OCI-LY3 (cell line): ENCODE measurements around the gene SNX11.
"Not testable (repeated sequence)": the region's sequence is repeated elsewhere in the genome, so short reads cannot be mapped to it uniquely, and the experiment has no call there.

Source experiments
- H2AFZ ChIP-seq: fragments of 200-600, 300-600 bp; shearing (Covaris generic); 2 replicates; pipeline ENCODE4 v1.6.0; 2014; ENCODE audit warnings: antibody characterized with exemption, low read depth, low read length
- H3K27ac ChIP-seq: fragments of 200-600, 300-600 bp; sonication (generic); 2 replicates; pipeline ENCODE4 v1.5.1; 2014; ENCODE audit warnings: mild to moderate bottlenecking, low read length, moderate library complexity, mixed read lengths
- H3K27me3 ChIP-seq: fragments of 200-600, 300-600 bp; sonication (generic); 2 replicates; pipeline ENCODE4 v1.6.1; 2014; ENCODE audit warnings: low read depth, low read length, mixed read lengths
- H3K36me3 ChIP-seq: fragments of 200-600, 300-600 bp; sonication (generic); replicated peaks from 2 replicates; pipeline ENCODE3; 2014; ENCODE audit warnings: low read depth, low read length, mixed read lengths
- H3K4me1 ChIP-seq: fragments of 300-600, 200-600 bp; sonication (generic); 2 replicates; pipeline ENCODE4 v1.6.1; 2014; ENCODE audit warnings: low read length, mixed read lengths
- H3K4me2 ChIP-seq: fragments of 200-600, 300-600 bp; sonication (generic); 2 replicates; pipeline ENCODE4 v1.6.1; 2014; ENCODE audit warnings: low read length, mixed read lengths
- H3K4me3 ChIP-seq: fragments of 300-600, 200-600 bp; sonication (generic); 2 replicates; pipeline ENCODE4 v1.5.1; 2014; ENCODE audit warnings: antibody characterized with exemption, mild to moderate bottlenecking, low read length, moderate library complexity
- H3K79me2 ChIP-seq: fragments of 300-600, 200-600 bp; shearing (Covaris generic); 2 replicates; pipeline ENCODE4 v1.6.1; 2014; ENCODE audit warnings: mild to moderate bottlenecking, low read length, mixed read lengths
- H3K9ac ChIP-seq: fragments of 300-600, 200-600 bp; shearing (Covaris generic); 2 replicates; pipeline ENCODE4 v1.6.0; 2014; ENCODE audit warnings: mild to moderate bottlenecking, low read length, moderate library complexity
- H3K9me3 ChIP-seq: fragments of 200-600, 300-600 bp; shearing (Covaris generic); 2 replicates; pipeline ENCODE4 v1.6.1; 2014; ENCODE audit warnings: low read length, mixed read lengths; ENCODE audit not compliant: insufficient read depth
- H4K20me1 ChIP-seq: fragments of 200-600, 300-600 bp; sonication (generic); 2 replicates; pipeline ENCODE4 v1.6.1; 2016; ENCODE audit warnings: low read length, mixed read lengths; ENCODE audit not compliant: insufficient read depth
- EZH2phosphoT487 ChIP-seq: fragments of 200-600 bp; shearing (Covaris generic); IDR thresholded peaks from 2 replicates; pipeline ENCODE4 v1.6.1; 2018; ENCODE audit warnings: antibody characterized with exemption, mixed run types, low read depth
- TF ChIP-seq, protein P1 (sequence below): fragments of 200-600, 300-600 bp; sonication (generic); IDR thresholded peaks from 2 replicates; pipeline ENCODE4 v1.5.1; 2014; ENCODE audit warnings: antibody characterized with exemption, low read length, low read depth

Gene SNX11

DNA sequence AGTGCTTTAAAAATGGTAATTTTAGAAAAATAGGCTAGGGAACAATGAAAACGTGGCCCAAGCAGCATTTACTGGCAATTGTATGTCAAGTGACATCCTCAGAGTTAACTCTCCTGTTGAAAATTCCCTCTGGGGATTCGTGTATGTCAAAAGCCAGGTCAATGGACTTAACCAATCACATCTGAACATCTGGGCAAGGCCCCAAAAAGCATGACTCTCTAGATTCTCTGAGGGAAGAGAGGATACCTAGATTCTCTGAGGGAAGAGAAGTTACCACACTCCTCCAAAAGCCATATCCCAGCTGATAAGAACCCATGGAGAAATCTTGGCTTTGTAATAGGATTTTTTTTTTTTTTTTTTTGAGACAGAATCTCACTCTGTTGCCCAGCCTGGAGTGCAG is 35.9 kb upstream of the SNX11 start:
- Histone ChIP-seq H3K36me3 (peaks cover 41% of the 10 kb centered on the region), H3K4me1 (no peaks in the 10 kb centered on the region), H3K9ac (no peak overlapping the region), H4K20me1 (peaks cover 3% of the 10 kb centered on the region), H3K27me3 (no peaks in the 10 kb centered on the region), H3K9me3 (no peaks in the 10 kb centered on the region), H3K4me2 (no peak overlapping the region), H2AFZ (no peak overlapping the region), H3K79me2 (peaks cover 3% of the 10 kb centered on the region), H3K27ac (no peak overlapping the region), H3K4me3 (no peak overlapping the region)
- TF ChIP-seq, protein P1, sequence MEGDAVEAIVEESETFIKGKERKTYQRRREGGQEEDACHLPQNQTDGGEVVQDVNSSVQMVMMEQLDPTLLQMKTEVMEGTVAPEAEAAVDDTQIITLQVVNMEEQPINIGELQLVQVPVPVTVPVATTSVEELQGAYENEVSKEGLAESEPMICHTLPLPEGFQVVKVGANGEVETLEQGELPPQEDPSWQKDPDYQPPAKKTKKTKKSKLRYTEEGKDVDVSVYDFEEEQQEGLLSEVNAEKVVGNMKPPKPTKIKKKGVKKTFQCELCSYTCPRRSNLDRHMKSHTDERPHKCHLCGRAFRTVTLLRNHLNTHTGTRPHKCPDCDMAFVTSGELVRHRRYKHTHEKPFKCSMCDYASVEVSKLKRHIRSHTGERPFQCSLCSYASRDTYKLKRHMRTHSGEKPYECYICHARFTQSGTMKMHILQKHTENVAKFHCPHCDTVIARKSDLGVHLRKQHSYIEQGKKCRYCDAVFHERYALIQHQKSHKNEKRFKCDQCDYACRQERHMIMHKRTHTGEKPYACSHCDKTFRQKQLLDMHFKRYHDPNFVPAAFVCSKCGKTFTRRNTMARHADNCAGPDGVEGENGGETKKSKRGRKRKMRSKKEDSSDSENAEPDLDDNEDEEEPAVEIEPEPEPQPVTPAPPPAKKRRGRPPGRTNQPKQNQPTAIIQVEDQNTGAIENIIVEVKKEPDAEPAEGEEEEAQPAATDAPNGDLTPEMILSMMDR = no peak
- TF ChIP-seq EZH2phosphoT487 = no peak

DNA sequence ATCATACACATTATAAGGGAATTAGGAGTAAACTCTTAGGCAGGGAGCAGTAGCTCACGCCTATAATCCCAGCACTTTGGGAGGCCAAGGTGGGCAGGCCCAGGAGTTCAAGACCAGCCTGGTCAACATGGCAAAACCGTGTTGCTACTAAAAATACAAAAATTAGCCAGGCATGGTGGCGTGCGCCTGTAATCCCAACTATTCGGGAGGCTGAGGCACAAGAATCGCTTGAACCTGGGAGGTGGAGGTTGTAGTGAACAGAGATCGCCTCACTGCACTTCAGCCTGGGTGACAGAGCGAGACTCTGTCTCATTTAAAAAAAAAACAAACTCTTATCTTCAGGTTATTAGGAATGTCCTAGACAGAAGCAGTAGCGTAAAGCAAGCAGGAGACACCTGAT is 34.8 kb upstream of the SNX11 start:
- H3K9ac ChIP-seq, H3K27me3 ChIP-seq, H3K27ac ChIP-seq, H3K9me3 ChIP-seq, H3K4me2 ChIP-seq, H2AFZ ChIP-seq, H3K4me1 ChIP-seq, H3K79me2 ChIP-seq, H3K4me3 ChIP-seq, H4K20me1 ChIP-seq: not testable (repeated sequence)
- peaks cover 36% of the 10 kb centered on the region for H3K36me3 ChIP-seq

DNA sequence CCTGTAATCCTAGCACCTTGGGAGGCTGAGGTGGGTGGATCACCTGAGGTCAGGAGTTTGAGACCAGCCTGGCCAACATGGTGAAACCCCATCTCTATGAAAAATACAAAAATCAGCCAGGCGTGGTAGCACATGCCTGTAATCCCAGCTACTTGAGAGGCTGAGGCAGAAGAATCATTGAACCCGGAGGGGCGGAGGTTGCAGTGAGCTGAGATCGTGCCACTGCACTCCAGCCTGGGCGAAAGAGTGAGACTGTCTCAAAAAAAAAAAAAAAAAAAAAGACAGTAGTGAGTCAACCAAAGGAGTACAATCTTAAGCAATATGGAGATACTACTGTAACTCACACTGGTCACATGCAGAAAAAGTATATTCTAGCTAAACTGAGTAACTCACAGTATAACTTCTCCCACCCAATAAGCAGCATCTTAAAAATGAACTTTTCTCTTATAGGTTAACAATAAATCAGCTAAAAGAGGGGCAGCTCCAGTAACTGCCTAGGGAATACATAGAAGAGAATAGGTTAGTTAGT is 33.9 kb upstream of the SNX11 start:
- H3K27ac ChIP-seq, H3K9me3 ChIP-seq, H4K20me1 ChIP-seq, H2AFZ ChIP-seq, H3K4me1 ChIP-seq, H3K27me3 ChIP-seq, H3K9ac ChIP-seq, H3K4me3 ChIP-seq, H3K4me2 ChIP-seq: not testable (repeated sequence)
- peaks cover 33% of the 10 kb centered on the region for H3K36me3 ChIP-seq
- H3K79me2 ChIP-seq = peaks cover 14% of the 10 kb centered on the region

DNA sequence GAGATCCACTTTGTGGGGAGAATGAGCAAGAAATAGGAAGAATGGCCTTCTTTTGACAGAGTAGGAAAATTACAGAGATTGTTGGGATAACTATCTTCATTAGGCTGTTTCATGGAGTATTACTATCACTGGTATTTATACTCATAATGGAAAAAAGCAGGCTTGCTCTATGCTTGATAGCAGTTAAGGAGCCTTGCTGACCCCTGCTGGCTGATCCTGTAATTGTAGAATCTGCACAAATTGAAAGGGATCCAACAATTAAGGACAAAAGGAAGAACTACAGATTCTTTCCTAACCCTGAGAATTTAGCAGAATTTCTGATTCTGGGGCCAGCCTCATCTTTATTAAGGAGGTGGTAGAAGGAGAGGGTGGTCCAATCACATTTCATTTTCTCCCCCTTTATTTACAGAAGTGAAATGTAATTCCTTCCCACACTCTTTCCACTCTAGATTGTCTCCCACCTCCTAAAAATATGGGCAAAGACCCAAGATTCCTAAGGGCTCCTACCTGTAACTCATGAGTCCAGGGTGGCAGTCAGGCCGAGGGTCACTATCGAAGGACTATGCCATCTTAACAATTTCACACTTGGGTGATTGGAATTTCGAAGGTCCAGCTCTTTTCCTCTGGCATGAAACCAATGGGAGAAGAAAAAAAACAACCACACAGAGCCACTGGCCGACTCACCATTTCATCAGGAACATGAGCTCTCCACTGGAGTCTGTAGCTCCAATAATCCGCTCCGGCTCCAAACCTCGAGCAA is 33.1 kb upstream of the SNX11 start:
- no peak overlapping the region for H2AFZ ChIP-seq
- no peaks in the 10 kb centered on the region for H3K27me3 ChIP-seq
- H3K4me1 ChIP-seq = no peaks in the 10 kb centered on the region
- H3K9me3 ChIP-seq = no peaks in the 10 kb centered on the region
- H3K79me2 ChIP-seq = peaks cover 22% of the 10 kb centered on the region
- peaks cover 29% of the 10 kb centered on the region for H3K36me3 ChIP-seq
- no peak overlapping the region for H3K4me3 ChIP-seq
- H3K27ac ChIP-seq = no peak overlapping the region
- H3K9ac ChIP-seq = no peak overlapping the region
- H3K4me2 ChIP-seq = no peak overlapping the region
- H4K20me1 ChIP-seq = peaks cover 3% of the 10 kb centered on the region; the same call in 1 of the 2 replicates
- TF ChIP-seq, protein P1 = peak; percentile 74
- TF ChIP-seq EZH2phosphoT487 = no peak

DNA sequence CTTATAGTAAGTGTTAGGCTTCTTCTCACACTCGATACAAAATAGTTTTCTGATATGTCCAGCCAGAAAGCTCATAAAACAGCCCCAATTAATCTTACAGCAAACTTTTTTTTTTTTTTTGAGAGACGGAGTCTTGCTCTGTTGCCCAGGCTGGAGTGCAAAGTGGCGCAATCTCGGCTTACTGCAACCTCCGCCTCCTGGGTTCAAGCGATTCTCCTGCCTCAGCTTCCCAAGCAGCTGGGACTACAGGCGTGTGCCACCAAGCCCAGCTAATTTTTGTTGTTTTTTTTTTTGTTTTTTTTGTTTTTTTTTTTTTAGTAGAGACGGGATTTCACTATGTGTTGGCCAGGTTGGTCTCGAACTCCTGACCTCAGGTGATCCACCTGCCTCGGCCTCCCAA is 30.4 kb upstream of the SNX11 start:
- H3K4me1 ChIP-seq, H3K9ac ChIP-seq, H3K4me3 ChIP-seq, H3K27ac ChIP-seq, H3K27me3 ChIP-seq, H3K9me3 ChIP-seq, H3K4me2 ChIP-seq, H2AFZ ChIP-seq: not testable (repeated sequence)
- Histone ChIP-seq H3K36me3 (peaks cover 19% of the 10 kb centered on the region), H4K20me1 (peaks cover 21% of the 10 kb centered on the region), H3K79me2 (peaks cover 46% of the 10 kb centered on the region)
